DND-41 (cell line): ENCODE data around the gene ZNF525.
"Not testable (repeated sequence)": the region's sequence is repeated elsewhere in the genome, so short reads cannot be mapped to it uniquely, and the experiment has no call there.

Experiments
- ATAC-seq: fragments of 200-7000 bp; cut with Tn5 transposase; 3 replicates; pipeline ENCODE4 v1.9.1; 2021; ENCODE audit warnings: low read depth; ENCODE audit not compliant: insufficient read depth
- DNase-seq: peaks from one replicate; pipeline ENCODE4 v3.0.0-alpha.2; 2020
- H2AFZ ChIP-seq: 2 replicates; pipeline ENCODE4 v1.6.0; 2012; ENCODE audit warnings: low read depth, low read length
- H3K27ac ChIP-seq: 2 replicates; pipeline ENCODE4 v1.5.1; 2012; ENCODE audit warnings: low read length, inconsistent platforms
- H3K27me3 ChIP-seq: fragments of 200-600 bp; sonication (generic); 2 replicates; pipeline ENCODE4 v1.6.0; 2012; ENCODE audit warnings: low read length, mild to moderate bottlenecking, inconsistent platforms; ENCODE audit not compliant: insufficient read depth, poor library complexity
- H3K36me3 ChIP-seq: 2 replicates; pipeline ENCODE4 v1.5.1; 2012; ENCODE audit warnings: low read length, inconsistent platforms; ENCODE audit not compliant: insufficient read depth
- H3K4me1 ChIP-seq: 2 replicates; pipeline ENCODE4 v1.5.1; 2012; ENCODE audit warnings: mild to moderate bottlenecking, low read length; ENCODE audit not compliant: insufficient read depth
- H3K4me2 ChIP-seq: 2 replicates; pipeline ENCODE4 v1.6.0; 2012; ENCODE audit warnings: mild to moderate bottlenecking, moderate library complexity, low read length, inconsistent platforms; ENCODE audit not compliant: insufficient read depth
- H3K4me3 ChIP-seq, 2 experiments: fragments of 200-600 bp in 1 of 2; shearing (Covaris generic) in 1 of 2; 2 replicates each; pipeline ENCODE4 v1.5.1; 2012 to 2016; ENCODE audit warnings: inconsistent platforms in 2 of 2, low read length in 2 of 2, mild to moderate bottlenecking in 2 of 2, low read depth in 1 of 2, moderate library complexity in 1 of 2
- H3K79me2 ChIP-seq: 2 replicates; pipeline ENCODE4 v1.6.0; 2012; ENCODE audit warnings: low read length, inconsistent platforms; ENCODE audit not compliant: insufficient read depth
- H3K9ac ChIP-seq: 2 replicates; pipeline ENCODE4 v1.6.0; 2012; ENCODE audit warnings: low read depth, mild to moderate bottlenecking, inconsistent platforms, low read length, moderate library complexity
- H3K9me3 ChIP-seq: 2 replicates; pipeline ENCODE4 v1.5.1; 2012; ENCODE audit warnings: low read length, moderate library complexity, mild to moderate bottlenecking, inconsistent platforms; ENCODE audit not compliant: insufficient read depth, severe bottlenecking
- H4K20me1 ChIP-seq: 2 replicates; pipeline ENCODE4 v1.6.0; 2012; ENCODE audit warnings: low read length; ENCODE audit not compliant: insufficient read depth
- CTCF ChIP-seq: IDR thresholded peaks from 2 replicates; pipeline ENCODE4 v1.5.1; 2012; ENCODE audit warnings: borderline replicate concordance, low read length, moderate library complexity, mild to moderate bottlenecking; ENCODE audit not compliant: poor library complexity, severe bottlenecking; ENCODE audit errors: extremely low read depth
- EZH2 ChIP-seq: IDR thresholded peaks from 3 replicates; pipeline ENCODE4 v1.6.1; 2012; ENCODE audit warnings: borderline replicate concordance, low read depth, mild to moderate bottlenecking, moderate library complexity, low read length, inconsistent platforms; ENCODE audit not compliant: severe bottlenecking

Gene ZNF525

GRCh38 chr19:53357821-53358581 is 7.5 kb upstream of the ZNF525 start:
- H3K9me3 ChIP-seq: no peaks in the 10 kb centered on the region

GRCh38 chr19:53360056-53360455 is 5.4 kb upstream of the ZNF525 start:
- H4K20me1 ChIP-seq, ATAC-seq, DNase-seq, H3K27me3 ChIP-seq, H3K4me3 ChIP-seq, H3K27ac ChIP-seq, H3K9me3 ChIP-seq, H3K9ac ChIP-seq, H3K4me1 ChIP-seq, H3K79me2 ChIP-seq, H3K4me2 ChIP-seq, H2AFZ ChIP-seq, H3K36me3 ChIP-seq: not testable (repeated sequence)

More at GRCh38 chr19:53357821-53358581, 7.5 kb upstream of the ZNF525 start:
- Histone ChIP-seq H3K27ac (no peak overlapping the region), H3K4me1 (no peaks in the 10 kb centered on the region), H3K36me3 (peaks cover 9% of the 10 kb centered on the region; the same call in 1 of the 2 replicates), H3K4me2 (no peak overlapping the region), H3K9ac (no peak overlapping the region), H3K79me2 (no peaks in the 10 kb centered on the region), H4K20me1 (no peaks in the 10 kb centered on the region), H2AFZ (no peak overlapping the region), H3K4me3 (no peak overlapping the region), H3K27me3 (no peaks in the 10 kb centered on the region)
- TF ChIP-seq EZH2: no peak
- no peak for TF ChIP-seq CTCF
- no peak; the same call in 2 of the 3 replicates for ATAC-seq
- no peak for DNase-seq

GRCh38 chr19:53365899-53366493 is 491 bp downstream of the ZNF525 start:
- peak overlapping the region; percentile 79 to 90; a peak in 3 of 4 replicates for H3K4me3 ChIP-seq
- peaks cover 31% of the 10 kb centered on the region for H3K4me1 ChIP-seq
- DNase-seq: peak; percentile 49
- H3K27ac ChIP-seq: peak overlapping the region; percentile 62
- H4K20me1 ChIP-seq: no peaks in the 10 kb centered on the region
- TF ChIP-seq CTCF (no peak), EZH2 (no peak)
- H3K27me3 ChIP-seq: no peaks in the 10 kb centered on the region
- H3K36me3 ChIP-seq: no peaks in the 10 kb centered on the region
- peak; percentile 67 for ATAC-seq
- peak overlapping the region; percentile 70 for H3K9ac ChIP-seq
- H3K4me2 ChIP-seq: peak overlapping the region; percentile 89
- H2AFZ ChIP-seq: peak overlapping the region; percentile 96
- H3K79me2 ChIP-seq: peaks cover 6% of the 10 kb centered on the region; the same call in 1 of the 2 replicates
- no peaks in the 10 kb centered on the region for H3K9me3 ChIP-seq

- Histone ChIP-seq H3K27ac (no peak overlapping the region), H3K9ac (no peak overlapping the region), H4K20me1 (0 out of 2 replicates have a peak, but pooled peaks cover 3% of the 10 kb centered on the region), H2AFZ (no peak overlapping the region), H3K27me3 (no peaks in the 10 kb centered on the region), H3K9me3 (no peaks in the 10 kb centered on the region), H3K79me2 (peaks cover 6% of the 10 kb centered on the region; the same call in 1 of the 2 replicates), H3K4me2 (no peak overlapping the region), H3K4me3 (no peak overlapping the region), H3K4me1 (peaks cover 8% of the 10 kb centered on the region), H3K36me3 (peaks cover 33% of the 10 kb centered on the region)
- no peak for TF ChIP-seq CTCF
- TF ChIP-seq EZH2: no peak
- DNase-seq (no peak), ATAC-seq (no peak)
Measured at GRCh38 chr19:53372196-53372595, 6.7 kb downstream of the ZNF525 start.
